OCI-LY1 (cell line): ENCODE data around the gene ZBTB48.

Experiments
- H2AFZ ChIP-seq: fragments of 200-600 bp; sonication (generic), shearing (Covaris generic); 2 replicates; pipeline ENCODE4 v1.6.0; 2014; ENCODE audit warnings: antibody characterized with exemption, mild to moderate bottlenecking, low read length
- H3F3A ChIP-seq: fragments of 200-600 bp; sonication (generic), shearing (Covaris generic); 2 replicates; pipeline ENCODE4 v1.6.0; 2014; ENCODE audit warnings: mild to moderate bottlenecking, antibody characterized with exemption, low read length, moderate library complexity; ENCODE audit not compliant: insufficient read depth
- H3K27ac ChIP-seq: fragments of 200-600 bp; sonication (generic); 2 replicates; pipeline ENCODE4 v1.5.1; 2014; ENCODE audit warnings: low read length, mixed run types, mild to moderate bottlenecking, low read depth; ENCODE audit not compliant: poor library complexity, severe bottlenecking
- H3K27me3 ChIP-seq: fragments of 200-600 bp; sonication (generic); 2 replicates; pipeline ENCODE4 v1.6.0; 2014; ENCODE audit warnings: antibody characterized with exemption, mild to moderate bottlenecking, low read length, moderate library complexity; ENCODE audit not compliant: insufficient read depth
- H3K36me3 ChIP-seq: fragments of 200-600 bp; sonication (generic); 2 replicates; pipeline ENCODE4 v1.6.1; 2014; ENCODE audit warnings: mild to moderate bottlenecking, antibody characterized with exemption, low read length, moderate library complexity, mixed read lengths; ENCODE audit not compliant: insufficient read depth
- H3K4me1 ChIP-seq: fragments of 200-600 bp; sonication (generic); 2 replicates; pipeline ENCODE4 v1.5.1; 2014; ENCODE audit warnings: mild to moderate bottlenecking, low read length, moderate library complexity; ENCODE audit not compliant: insufficient read depth, severe bottlenecking
- H3K4me2 ChIP-seq: fragments of 200-600 bp; sonication (generic), shearing (Covaris generic); 2 replicates; pipeline ENCODE4 v1.6.1; 2014; ENCODE audit warnings: low read length
- H3K4me3 ChIP-seq: fragments of 200-600 bp; sonication (generic); 2 replicates; pipeline ENCODE4 v1.5.1; 2014; ENCODE audit warnings: low read length, low read depth, mild to moderate bottlenecking, mixed read lengths; ENCODE audit not compliant: poor library complexity, severe bottlenecking
- H3K79me2 ChIP-seq: fragments of 200-600 bp; shearing (Covaris generic); 2 replicates; pipeline ENCODE4 v1.6.1; 2016; ENCODE audit warnings: mixed run types, low read length, mixed read lengths; ENCODE audit not compliant: insufficient read depth
- H3K9ac ChIP-seq: fragments of 200-600 bp; sonication (generic), shearing (Covaris generic); 2 replicates; pipeline ENCODE4 v1.6.1; 2014; ENCODE audit warnings: mild to moderate bottlenecking, low read length, mixed read lengths
- H3K9me2 ChIP-seq: fragments of 200-600 bp; sonication (generic), shearing (Covaris generic); 2 replicates; pipeline ENCODE4 v1.6.1; 2014; ENCODE audit warnings: low read depth, mild to moderate bottlenecking, low read length, mixed read lengths
- H3K9me3 ChIP-seq: fragments of 200-600 bp; shearing (Covaris generic); 2 replicates; pipeline ENCODE4 v1.6.1; 2014; ENCODE audit warnings: low read length, mixed read lengths
- H4K20me1 ChIP-seq: fragments of 200-600 bp; sonication (generic), shearing (Covaris generic); 2 replicates; pipeline ENCODE4 v1.6.0; 2016; ENCODE audit warnings: mild to moderate bottlenecking, low read length; ENCODE audit not compliant: insufficient read depth
- EZH2 ChIP-seq: fragments of 200-600 bp; sonication (generic), shearing (Covaris generic); IDR thresholded peaks from 2 replicates; pipeline ENCODE4 v1.8.0; 2017; ENCODE audit warnings: borderline replicate concordance, mixed run types, mild to moderate bottlenecking, antibody characterized with exemption, low read length, moderate library complexity, mixed read lengths
- TF ChIP-seq, protein P1 (sequence below): fragments of 200-600 bp; sonication (generic), shearing (Covaris generic); IDR thresholded peaks from 2 replicates; pipeline ENCODE4 v1.5.1; 2017; ENCODE audit warnings: mild to moderate bottlenecking, antibody characterized with exemption, low read length, moderate library complexity, mixed read lengths

ZBTB48 gene

GRCh38 chr1:6619045-6619444 is 39.3 kb downstream of the ZBTB48 start:
- Histone ChIP-seq H3K4me2 (no peak overlapping the region), H3K27me3 (no peaks in the 10 kb centered on the region), H3K9me3 (no peaks in the 10 kb centered on the region), H3K9ac (no peak overlapping the region), H3K4me3 (no peak overlapping the region), H4K20me1 (no peaks in the 10 kb centered on the region), H3K36me3 (peaks cover 75% of the 10 kb centered on the region), H3K4me1 (peaks cover 11% of the 10 kb centered on the region), H3K9me2 (no peaks in the 10 kb centered on the region), H3K79me2 (peaks cover 20% of the 10 kb centered on the region), H3F3A (peaks cover 5% of the 10 kb centered on the region; the same call in 1 of the 2 replicates), H2AFZ (no peak overlapping the region), H3K27ac (no peak overlapping the region)
- TF ChIP-seq, protein P1, sequence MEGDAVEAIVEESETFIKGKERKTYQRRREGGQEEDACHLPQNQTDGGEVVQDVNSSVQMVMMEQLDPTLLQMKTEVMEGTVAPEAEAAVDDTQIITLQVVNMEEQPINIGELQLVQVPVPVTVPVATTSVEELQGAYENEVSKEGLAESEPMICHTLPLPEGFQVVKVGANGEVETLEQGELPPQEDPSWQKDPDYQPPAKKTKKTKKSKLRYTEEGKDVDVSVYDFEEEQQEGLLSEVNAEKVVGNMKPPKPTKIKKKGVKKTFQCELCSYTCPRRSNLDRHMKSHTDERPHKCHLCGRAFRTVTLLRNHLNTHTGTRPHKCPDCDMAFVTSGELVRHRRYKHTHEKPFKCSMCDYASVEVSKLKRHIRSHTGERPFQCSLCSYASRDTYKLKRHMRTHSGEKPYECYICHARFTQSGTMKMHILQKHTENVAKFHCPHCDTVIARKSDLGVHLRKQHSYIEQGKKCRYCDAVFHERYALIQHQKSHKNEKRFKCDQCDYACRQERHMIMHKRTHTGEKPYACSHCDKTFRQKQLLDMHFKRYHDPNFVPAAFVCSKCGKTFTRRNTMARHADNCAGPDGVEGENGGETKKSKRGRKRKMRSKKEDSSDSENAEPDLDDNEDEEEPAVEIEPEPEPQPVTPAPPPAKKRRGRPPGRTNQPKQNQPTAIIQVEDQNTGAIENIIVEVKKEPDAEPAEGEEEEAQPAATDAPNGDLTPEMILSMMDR: no peak
- no peak for TF ChIP-seq EZH2

DNA sequence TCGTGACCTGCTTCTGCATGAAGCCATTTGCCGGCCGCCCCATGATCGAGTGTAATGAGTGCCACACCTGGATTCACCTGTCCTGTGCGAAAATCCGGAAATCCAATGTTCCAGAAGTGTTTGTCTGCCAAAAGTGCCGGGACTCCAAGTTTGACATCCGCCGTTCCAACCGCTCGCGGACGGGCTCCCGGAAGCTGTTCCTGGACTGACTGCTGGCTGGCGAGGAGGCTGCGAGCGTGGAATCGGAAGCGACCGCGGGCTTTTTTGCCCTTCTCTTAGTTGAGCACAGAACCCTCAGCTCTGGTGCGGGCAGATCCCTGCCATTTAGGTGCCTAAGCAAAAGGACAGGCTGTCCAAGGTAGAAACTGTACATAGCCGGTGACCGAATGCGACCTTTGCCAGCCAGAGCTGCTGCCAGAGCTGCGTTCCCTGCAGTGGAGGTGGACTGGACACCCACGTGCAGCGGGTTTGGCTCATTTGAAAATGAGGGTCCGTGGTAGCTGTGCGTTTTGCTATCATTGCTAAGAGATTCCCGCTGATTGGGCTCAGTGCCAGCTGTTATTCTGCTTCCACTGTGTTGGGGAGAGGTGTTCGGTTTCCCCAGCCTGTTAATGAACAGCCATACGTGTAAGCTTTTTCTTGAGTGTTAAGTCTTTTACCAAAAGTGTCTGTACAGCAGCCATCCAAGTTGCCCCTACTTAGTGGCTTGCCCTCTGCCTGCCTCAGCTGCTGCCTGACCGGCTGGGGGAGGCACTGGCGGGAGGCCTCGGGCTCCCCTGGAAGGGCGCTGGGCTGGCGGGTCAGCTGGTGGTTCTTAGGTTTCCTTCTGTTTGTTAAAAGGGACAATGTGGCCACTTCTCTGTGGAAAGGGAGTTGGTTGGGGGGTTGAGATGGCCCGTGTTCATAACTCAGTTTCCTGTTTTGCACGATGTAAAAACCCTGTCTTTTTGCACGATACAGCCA is 41.9 kb downstream of the ZBTB48 start:
- no peak overlapping the region for H2AFZ ChIP-seq
- H3K4me1 ChIP-seq: peaks cover 22% of the 10 kb centered on the region
- no peak overlapping the region for H3K27ac ChIP-seq
- H3K4me3 ChIP-seq: no peak overlapping the region
- no peaks in the 10 kb centered on the region for H4K20me1 ChIP-seq
- TF ChIP-seq, protein P1: no peak
- no peak overlapping the region for H3K9ac ChIP-seq
- H3F3A ChIP-seq: peaks cover 3% of the 10 kb centered on the region; the same call in 1 of the 2 replicates
- H3K79me2 ChIP-seq: peaks cover 5% of the 10 kb centered on the region
- peaks cover 80% of the 10 kb centered on the region for H3K36me3 ChIP-seq
- H3K9me2 ChIP-seq: no peaks in the 10 kb centered on the region
- no peak overlapping the region for H3K4me2 ChIP-seq
- no peaks in the 10 kb centered on the region for H3K9me3 ChIP-seq
- no peaks in the 10 kb centered on the region for H3K27me3 ChIP-seq

GRCh38 chr1:6622396-6623152 is 42.8 kb downstream of the ZBTB48 start:
- H2AFZ ChIP-seq: no peak overlapping the region
- no peak overlapping the region for H3K27ac ChIP-seq
- H3K9ac ChIP-seq: no peak overlapping the region
- no peaks in the 10 kb centered on the region for H4K20me1 ChIP-seq
- no peaks in the 10 kb centered on the region for H3K79me2 ChIP-seq
- no peaks in the 10 kb centered on the region for H3K9me3 ChIP-seq
- no peak overlapping the region for H3K4me3 ChIP-seq
- no peaks in the 10 kb centered on the region for H3F3A ChIP-seq
- H3K9me2 ChIP-seq: no peaks in the 10 kb centered on the region
- no peak overlapping the region for H3K4me2 ChIP-seq
- H3K36me3 ChIP-seq: peaks cover 80% of the 10 kb centered on the region
- H3K4me1 ChIP-seq: peaks cover 27% of the 10 kb centered on the region
- H3K27me3 ChIP-seq: no peaks in the 10 kb centered on the region
- no peak for TF ChIP-seq EZH2
- TF ChIP-seq, protein P1: no peak
